SK-N-MC (cell line): ENCODE results near the gene CACNB4.

ENCODE experiments used
- EZH2 ChIP-seq: fragments of 200-600 bp; sonication (generic); IDR thresholded peaks from one replicate; pipeline ENCODE4 v1.6.1; 2017; ENCODE audit warnings: antibody characterized with exemption
- POLR2AphosphoS5 ChIP-seq: IDR thresholded peaks from 2 replicates; pipeline ENCODE4 v1.6.1; 2012; ENCODE audit warnings: mild to moderate bottlenecking, low read depth, low read length, borderline replicate concordance

DNA sequence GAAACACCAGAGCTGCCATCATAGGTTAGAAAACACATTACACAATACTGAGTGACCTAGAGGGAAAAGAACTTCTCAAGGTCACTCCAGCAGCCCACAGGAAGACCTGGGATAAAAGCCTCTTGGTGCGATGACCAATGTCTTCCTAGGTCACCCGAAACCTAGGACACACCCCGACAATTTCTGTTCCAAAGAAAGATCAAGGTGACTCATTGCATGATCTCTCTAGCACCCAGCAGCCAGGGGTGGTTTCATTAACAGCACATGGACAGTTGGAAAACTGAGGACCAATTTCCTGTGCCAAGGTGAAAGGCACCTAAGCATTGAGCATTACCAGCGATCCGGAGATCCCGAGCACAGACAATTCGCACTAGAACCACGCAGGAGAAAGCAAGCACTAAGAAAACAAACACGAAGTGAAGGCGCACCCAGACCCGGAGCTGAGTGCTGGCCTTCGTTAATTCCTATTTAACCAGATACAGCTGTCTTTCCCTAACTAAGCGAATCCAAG is 1.5 kb downstream of the CACNB4 start:
- TF ChIP-seq POLR2AphosphoS5 (no peak), EZH2 (no peak)
